GM19043 (cell line): ENCODE measurements around the gene CLDN14.

Experiments
- ATAC-seq: cut with Tn5 transposase; IDR thresholded peaks from one replicate; pipeline ENCODE4 v1.9.1; 2021; ENCODE audit warnings: low read depth; ENCODE audit not compliant: unreplicated experiment

CLDN14 gene

DNA sequence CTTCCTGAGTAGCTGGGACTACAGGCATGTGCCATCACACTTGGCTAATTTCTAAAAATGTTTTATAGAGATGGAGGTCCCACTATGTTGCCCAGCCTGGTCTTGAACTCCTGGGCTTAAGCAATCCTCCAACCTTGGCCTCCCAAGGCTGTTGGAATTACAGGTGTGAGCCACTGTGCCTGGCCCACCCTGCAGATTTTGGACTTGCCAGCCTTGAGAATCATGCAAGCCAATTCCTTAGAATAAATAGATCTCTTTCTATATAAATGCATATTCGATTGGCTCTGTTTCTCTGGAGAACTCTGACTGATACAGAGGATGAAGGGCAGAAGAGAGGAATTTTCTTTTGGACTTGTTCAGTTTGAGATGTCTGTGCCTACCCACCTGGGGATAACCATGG lies 6.7 kb downstream of the CLDN14 start:
- ATAC-seq, result no peak

DNA sequence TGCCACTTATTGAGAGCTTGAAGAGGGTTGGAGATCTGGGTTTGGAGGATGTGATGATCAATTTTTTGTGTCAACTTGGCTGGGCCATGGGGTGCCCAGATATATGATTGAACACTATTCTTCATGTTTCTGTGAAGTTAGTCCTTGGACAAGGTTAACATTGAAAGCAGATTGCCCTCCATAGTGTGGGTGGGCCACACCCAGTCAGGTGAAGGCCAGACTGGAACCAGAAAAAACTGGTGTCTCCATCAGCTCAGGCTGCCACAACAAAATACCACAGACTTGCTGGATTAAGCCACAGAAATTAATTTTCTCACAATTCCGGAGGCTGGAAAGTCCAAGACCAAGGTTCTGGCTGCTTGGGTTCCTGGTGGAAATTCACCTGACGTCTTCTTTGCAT lies 7.5 kb downstream of the CLDN14 start:
- no peak for ATAC-seq

DNA sequence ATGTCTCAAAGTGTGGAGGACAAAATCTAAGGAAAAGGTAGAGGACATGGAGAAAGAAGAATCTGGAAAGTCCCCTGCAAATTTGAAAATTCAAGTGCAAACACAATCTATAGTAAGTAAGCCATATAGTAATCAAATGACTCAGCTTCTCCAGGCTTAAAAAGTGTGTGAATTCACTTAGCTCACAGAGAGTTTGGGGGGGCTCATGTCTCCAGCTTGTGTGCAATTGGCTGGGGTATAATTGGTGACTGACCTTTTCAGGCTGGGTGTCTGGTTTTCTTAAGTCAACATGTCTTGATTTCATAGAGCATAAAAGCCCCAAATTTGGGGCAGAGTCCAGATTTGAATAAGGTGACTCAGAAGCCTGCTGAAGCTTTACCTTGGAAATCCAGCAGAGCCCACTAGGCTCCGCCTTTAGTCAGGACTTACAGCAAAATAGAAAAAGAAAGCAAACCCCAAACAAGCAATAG lies 8.6 kb downstream of the CLDN14 start:
- ATAC-seq, result peak; percentile 86

DNA sequence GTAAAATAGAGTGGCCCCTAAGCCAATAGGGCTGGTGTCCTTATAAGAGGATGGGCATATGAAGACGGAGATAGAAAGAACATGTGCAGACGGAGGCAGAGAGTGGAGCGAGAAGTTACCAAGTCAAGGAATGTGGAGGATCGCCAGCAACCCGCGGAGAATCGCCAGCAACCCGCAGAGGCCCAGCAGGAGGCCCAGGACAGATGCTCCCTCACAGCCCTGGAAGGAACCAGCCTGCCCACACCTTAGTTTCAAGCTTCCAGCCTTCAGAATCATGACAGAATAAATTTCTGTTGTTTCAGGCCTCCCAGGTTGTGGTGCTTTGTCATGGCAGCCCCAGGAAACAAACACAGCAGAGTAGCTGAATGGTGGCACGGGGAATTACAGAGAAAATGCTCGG lies 9.6 kb downstream of the CLDN14 start:
- ATAC-seq, result no peak

DNA sequence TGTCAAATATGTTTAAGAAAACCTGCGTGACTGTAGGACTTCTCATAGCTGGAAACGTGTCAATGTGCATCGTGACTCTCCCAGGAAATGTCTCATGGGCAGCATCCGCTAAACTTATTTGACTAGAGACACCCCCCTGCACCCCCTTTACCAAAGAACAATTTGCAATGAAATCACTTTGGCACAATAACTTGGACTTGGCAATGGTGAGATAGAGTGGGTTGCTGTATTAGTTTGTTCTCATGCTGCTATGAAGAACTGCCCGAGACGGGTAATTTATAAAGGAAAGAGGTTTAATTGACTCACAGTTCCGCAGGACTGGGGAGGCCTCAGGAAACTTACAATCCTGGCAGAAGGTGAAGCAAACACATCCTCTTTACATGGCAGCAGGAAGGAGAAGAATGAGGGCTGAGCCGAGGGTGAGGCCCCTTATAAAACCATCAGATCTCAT lies 13.8 kb downstream of the CLDN14 start:
- no peak for ATAC-seq

DNA sequence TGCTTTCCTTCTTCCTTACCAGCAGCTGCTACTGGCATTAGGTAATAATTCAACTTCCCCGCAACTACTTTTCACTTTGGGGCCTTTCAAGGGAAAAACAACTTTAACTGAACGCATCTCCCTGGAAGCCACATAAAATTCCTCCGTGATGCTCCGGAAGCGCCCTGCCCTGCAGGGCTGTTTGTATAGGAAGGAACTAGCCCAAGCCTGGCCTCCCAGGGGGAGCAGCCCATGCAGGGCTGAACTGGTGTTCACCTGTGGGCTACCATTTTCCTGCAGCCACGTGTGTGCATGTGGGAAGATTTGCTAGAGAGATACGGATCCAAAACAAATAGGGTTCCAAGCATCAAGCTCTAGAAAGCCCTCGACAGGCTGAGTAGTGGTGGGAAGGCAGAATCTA lies 14.4 kb downstream of the CLDN14 start:
- ATAC-seq, result no peak

DNA sequence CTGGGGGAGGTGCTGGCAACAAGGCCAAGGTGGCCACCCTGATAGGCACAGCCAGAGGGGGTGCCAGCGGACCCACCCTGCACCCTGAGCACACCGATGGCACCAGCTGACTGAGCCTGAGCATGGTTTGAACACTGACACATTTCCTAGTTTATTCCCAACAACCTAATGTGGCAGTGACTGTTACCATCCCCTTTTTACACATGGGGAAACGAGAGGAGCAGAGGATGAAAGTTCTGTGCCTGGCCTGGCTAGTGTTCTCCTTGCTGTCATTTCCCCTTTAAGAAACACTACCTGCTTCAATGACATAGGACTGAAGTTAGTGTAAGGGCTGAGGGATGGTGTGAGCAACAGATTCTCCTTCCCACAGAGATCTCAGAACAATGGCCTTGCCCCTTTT lies 15.3 kb downstream of the CLDN14 start:
- no peak for ATAC-seq

DNA sequence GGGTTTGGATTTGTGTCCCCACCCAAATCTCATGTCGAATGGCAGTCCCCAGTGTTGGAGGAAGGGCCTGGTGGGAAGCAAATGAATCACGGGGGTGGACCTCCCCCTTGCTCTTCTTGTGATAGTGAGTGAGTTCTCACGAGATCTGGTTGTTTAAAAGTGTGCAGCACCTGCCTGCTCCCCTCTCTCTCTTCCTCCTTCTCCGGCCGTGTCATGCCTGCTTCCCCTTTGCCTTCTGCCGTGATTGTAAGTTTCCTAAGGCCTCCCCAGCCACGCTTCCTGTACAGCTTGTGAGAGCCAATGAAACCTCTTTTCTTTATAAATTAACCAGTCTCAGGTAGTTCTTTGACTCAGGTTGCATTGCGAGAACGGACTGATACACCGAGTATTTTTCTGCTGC lies 15.9 kb downstream of the CLDN14 start:
- no peak for ATAC-seq

DNA sequence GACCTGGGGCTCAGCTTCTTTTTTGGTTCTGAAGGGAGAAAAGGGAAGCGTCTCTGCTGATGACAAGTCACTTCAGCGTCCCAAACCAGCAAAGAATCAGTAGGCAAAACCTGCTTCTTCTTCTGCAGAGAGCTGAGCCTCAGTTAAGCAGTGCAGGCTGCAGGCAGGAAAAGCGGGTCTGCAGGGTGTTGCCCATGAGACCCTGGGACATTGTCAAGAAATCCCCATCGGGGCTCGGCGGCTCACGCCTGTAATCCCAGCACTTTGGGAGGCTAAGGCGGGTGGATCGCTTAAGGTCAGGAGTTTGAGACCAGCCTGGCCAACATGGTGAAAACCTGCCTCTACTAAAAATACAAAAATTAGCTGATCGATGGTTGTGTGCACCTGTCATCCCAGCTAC lies 16.7 kb downstream of the CLDN14 start:
- no peak for ATAC-seq

DNA sequence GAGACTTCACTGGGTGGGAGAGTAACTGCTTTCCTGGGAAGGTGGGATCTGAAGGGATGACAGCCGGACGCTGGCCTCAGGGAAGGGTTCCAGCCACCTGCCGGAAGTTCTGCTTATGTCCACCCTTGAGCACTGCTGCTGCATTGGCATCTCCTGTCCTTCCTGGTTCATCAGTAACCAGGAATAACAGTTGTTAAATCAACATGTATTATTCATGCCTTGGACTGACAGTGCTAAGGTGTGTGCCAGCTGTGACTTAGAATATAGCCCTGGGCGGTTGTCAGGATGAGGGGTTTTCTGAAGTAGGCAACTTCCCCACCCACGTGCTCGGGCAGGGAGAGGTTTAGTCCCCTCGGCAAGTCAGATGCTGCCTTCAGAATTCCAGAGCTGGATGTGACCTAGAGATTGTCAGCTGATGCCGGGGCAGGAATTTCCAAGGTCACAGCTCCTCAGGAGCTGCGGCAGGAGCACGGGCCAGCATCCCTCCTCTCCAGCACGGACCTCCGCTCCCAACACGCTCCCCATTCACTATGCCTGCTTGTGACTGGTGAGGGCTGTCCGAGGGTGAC lies 17.9 kb downstream of the CLDN14 start:
- ATAC-seq, result no peak

DNA sequence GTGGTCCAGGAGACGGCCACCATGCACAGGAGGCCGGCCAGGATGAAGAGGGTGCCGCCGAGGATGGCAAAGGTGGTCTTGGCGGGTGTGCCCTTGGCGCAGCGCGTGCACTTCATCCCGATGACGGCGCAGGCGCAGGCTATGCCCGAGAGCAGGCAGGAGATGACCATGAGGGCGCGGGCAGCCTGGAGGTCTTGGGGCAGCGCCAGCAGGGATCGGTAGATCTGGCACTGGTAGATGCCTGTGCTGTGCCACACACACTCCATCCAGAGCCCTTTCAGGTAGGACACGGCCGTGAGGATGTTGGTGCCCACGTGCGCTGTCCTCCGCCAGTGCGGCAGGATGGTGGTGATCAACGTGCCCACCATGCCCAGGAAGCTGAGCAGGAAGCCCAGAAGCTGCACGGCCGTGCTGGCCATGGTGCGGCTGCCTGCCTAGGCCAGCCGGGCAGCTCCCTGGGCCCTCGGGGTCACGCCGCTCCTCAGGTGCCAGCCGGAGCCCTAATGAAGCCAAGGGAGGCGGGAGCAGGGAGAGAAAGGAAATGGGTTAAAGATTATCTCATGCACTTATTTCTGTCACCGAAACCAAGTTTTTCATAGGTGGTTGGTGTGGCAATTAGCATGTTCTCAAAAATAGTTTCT lies 18.5 kb downstream of the CLDN14 start:
- no peak for ATAC-seq

DNA sequence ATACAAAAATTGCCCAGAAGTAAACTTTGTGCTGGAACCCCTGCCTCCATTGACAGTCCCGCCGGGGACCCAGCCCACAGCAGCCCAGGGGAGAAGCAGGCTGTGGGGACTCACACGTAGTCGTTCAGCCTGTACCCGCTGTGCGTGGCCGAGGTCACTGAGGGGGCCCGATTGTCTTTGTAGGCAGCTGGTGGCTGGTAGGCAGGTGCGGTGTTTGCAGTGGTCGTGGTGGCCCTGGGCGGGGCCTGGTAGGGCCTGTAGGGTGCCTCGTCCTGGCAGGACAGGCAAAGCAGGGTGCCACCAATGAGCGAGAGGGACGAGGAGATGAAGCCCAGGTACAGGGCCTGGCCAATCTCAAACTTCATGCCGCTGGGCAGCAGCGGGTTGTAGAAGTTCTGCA lies 19.1 kb downstream of the CLDN14 start:
- no peak for ATAC-seq

DNA sequence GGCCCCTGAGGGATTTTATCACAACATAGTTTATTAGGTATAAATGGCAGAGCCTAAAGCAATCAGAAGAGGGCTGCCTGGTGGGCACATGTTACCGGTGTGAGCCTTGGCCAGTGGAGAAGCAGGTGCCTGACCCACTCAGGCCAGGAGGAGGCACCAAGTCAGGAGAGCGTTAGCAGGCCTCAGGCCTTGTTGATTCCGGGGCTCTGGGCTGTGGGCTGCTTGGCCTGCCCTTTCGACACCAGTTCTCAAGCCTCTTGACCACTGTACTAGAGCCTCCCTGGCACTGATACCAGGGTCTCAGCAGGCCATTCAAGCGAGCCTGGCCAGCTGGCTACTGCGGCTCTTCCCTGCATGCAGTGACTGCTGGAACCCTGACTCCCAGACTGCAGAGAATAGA lies 20.8 kb downstream of the CLDN14 start:
- no peak for ATAC-seq

DNA sequence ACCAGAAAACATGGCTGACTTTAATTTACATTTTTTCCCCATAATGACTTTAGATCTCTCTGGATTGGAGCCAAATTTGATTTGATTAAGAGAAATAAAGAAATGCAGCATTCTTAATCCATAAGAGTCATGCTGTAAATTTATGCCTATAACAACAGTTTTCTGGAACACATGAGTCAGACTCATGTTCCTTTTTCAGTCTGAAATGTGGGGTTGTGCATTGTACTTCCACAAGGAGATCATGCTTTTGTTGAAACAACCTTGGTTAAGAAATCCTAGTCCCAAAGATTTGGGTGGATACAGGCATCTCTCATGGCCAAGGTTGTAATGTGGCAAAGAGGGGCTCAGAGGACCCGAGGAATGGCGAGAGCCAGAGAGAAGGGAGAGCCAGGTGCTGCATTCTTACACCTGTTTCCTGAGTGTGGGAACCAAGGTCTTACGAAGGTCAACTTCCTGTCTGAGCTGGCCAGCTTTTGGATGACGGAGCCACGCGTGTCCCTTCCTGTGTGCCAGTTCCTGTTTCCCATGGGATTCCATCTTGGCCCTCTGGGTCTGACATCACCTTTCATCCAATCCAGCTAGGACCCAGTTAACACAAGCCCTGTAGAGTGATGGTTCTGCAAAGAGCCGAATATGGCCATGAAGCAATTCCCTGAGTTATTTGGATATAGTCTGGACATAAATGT lies 23.1 kb downstream of the CLDN14 start:
- no peak for ATAC-seq

DNA sequence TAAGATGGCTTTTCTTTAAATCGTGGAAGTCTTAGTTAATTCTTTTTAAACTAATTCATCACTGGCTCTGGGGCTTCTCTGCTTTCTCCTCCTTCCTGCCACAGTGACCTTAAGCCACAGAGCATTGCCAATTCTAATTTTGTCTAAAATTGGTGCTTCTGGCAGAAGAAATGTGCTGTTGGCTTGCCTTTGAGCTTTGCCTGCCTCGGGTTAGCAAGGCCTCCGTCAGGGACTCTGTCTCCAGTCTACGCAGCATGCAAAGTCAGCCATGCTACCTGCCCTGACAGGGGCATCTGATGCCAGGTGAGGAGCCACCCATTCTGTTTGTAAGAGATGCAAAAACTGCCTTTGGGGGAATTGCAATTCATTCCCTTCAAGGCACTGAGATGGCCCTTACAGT lies 25.2 kb downstream of the CLDN14 start:
- no peak for ATAC-seq

DNA sequence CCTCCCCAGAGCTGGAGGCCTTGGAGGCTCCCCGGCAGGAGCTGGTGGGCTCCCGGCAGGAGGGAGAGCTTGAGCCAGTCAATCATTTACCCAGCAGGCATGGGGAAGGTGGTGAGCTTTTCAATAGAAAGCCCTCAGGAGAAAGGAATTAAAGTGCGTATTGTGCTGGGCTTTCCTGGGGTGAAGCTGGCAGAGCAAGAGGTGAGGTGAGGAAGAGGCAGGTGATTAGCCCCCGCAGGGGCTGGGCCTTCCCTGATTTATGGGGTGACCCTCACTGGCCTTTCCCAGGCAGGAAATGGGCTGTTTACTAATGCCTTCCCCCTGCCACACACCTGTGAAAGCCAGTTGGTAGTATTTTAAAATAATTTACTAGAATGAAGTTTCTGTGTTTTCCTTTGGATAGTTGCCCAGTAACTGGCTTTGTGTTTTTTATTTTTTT lies 25.8 kb downstream of the CLDN14 start:
- no peak for ATAC-seq

DNA sequence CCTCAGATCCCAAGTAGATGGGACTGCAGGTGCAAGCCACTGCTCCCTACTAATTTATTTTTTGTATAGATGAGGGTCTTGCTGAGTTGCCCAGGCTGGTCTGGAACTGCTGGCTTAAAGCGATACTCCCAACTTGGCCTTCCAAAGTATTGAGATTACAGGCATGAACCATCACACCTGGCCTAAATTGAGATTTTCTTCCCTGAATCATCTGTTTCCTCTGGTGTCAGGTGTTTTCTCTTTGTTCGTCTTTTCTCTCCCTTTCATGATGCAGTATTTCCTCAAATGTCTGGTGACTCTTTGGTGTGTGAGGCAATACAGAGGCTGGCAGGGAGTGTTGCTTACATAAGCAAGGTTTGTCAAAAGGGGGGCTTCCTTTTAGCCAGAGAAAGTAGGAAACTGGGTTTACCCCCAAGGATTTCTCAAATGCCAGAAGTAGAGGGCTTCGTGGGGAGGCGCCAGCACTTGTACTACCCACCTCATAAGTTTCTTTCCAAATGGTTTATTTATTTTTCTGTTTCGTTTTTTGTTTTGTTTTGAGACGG lies 27.6 kb downstream of the CLDN14 start:
- ATAC-seq, result no peak

DNA sequence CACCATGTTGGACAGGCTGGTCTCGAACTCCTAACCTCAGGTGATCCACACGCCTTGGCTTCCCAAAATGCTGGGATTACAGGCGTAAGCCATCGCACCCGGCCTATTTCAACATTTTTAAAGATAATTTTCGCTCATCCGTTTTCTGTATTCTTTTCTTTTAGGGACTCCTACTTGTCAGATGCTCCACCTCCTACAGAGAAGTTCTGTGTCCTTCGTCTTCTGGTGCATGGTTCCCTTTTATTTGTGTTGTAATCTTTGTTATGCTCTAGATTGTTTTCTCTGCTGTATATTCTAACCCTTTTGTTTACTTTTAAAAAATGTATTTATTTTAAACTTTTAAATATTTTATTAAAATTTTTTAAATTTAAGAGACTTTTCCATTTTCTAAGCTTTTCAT lies 28.4 kb downstream of the CLDN14 start:
- no peak for ATAC-seq

DNA sequence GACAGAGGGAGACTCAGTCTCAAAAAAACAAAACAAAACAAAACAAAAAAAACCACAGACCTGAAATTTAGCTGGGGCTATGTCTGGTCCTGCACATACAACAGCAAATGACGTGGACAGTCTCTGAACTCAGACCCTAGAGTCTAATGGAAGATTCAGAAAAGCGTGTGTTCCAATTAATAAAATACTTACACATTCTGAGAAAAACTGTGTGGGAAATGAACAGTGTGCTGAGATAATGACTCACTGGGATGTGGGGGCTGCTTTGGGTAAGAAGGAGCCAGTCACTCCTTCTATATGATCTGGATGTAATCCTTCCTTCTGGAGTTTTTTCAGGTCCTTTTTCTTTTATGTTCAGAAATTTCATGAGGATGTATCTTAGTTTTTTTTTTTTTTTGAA lies 29.4 kb downstream of the CLDN14 start:
- no peak for ATAC-seq

DNA sequence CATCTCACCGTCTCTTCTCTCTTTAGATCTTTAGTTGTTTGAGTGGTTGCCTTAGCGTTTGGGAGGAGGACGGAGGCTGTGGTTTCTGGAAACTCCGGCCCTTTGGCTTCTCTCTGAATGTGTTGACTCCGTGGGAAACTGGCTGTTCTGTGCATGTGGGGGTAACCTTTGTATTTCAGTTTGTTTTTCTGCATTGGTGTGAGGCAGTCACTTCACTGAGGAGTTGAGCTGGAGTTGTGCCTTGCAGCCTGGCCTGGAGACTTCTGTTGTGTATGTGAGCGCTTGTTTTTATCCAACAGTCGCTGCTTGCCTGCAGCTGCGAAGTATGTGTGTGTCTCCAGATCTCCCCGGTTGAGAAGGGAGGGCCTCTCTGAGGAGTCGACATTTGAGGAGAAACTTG lies 33.6 kb downstream of the CLDN14 start:
- no peak for ATAC-seq

DNA sequence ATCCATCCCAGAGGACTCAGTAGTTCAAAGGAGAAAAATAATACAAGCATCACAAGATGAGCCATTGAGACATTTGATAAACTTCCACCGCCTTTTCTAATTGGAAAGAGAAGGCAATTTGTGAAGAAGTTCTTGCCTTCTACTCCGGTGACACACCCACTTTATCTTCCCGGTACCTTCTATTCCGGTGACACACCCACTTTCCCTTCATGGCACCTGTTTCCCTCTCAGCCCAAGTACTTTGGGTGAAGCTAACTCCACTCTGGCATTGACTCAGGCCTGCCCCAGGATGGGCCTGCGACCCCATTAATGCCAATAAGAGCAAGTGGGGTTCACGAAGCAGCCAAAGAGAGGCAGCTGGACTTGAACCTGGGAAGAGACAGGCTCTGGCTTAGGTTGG lies 38.2 kb downstream of the CLDN14 start:
- no peak for ATAC-seq

DNA sequence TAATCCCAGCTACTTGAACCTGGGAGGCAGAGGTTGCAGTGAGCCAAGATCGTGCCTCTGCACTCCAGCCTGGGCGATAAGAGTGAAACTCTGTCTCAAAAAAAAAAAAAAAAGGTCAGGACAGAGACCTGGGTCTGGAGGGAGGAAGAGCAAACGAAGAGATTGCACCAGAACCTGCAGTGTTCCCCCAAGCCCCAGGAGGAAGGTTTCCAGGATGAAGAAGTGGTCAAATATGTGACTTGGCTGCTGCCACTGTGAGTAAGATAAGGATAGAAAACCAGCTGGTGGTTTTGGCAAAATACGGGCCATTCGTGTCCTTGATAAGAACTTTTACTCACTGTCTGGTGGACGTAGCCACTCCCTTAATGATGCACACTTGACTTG lies 42.2 kb downstream of the CLDN14 start:
- no peak for ATAC-seq
